Activated CD8-positive, alpha-beta T cell treated with anti-CD3 and anti-CD28 coated beads for 36 hours (primary cell): ENCODE data around the gene SQOR. TPM values are rescaled to one million over a fixed set of nuclear protein-coding genes. Genes with fewer than 3 reads are reported as not detected.

Experiments
- ATAC-seq: fragments of 200-7000 bp; cut with Tn5 transposase; one replicate; pipeline ENCODE4 v1.10.0; 2021; ENCODE audit warnings: mild to moderate bottlenecking, moderate library complexity
- CTCF ChIA-PET: fragments of 350-600 bp; sonication (Branson Sonifier 250); formaldehyde crosslinking; loops from one replicate; lab custom pipeline; 2021; ENCODE audit warnings: antibody characterized with exemption; lab: Charles Lee
- POLR2A ChIA-PET: fragments of 350-600 bp; sonication (Branson Sonifier 250); formaldehyde crosslinking; loops from one replicate; lab custom pipeline; 2021; ENCODE audit warnings: antibody characterized with exemption; lab: Charles Lee
- DNase-seq: peaks from one replicate; pipeline ENCODE4 v3.0.0-alpha.2; 2020
- H3K27ac Mint-ChIP-seq: one replicate; pipeline ENCODE4 v1.8.0; 2021; ENCODE audit warnings: mild to moderate bottlenecking, mixed read lengths
- H3K27me3 Mint-ChIP-seq: one replicate; pipeline ENCODE4 v1.8.0; 2021; ENCODE audit warnings: mixed read lengths
- H3K36me3 Mint-ChIP-seq: one replicate; pipeline ENCODE4 v1.8.0; 2021; ENCODE audit warnings: low read depth, mixed read lengths
- H3K4me1 Mint-ChIP-seq: one replicate; pipeline ENCODE4 v1.8.0; 2021; ENCODE audit warnings: low read depth, mixed read lengths
- H3K4me3 Mint-ChIP-seq: one replicate; pipeline ENCODE4 v1.8.0; 2021; ENCODE audit warnings: mild to moderate bottlenecking, moderate library complexity, mixed read lengths
- H3K9me3 Mint-ChIP-seq: one replicate; pipeline ENCODE4 v1.8.0; 2021; ENCODE audit warnings: mixed read lengths
- CTCF ChIP-seq: fragments of 200-600 bp; IDR thresholded peaks from one replicate; pipeline ENCODE4 v1.8.0; 2022; ENCODE audit warnings: antibody characterized with exemption, mild to moderate bottlenecking
- intact Hi-C: fragments of 100-400 bp; cut with micrococcal nuclease; formaldehyde crosslinking; loops from one replicate; pipeline ENCODE4 v1.10.0; 2022
- total RNA-seq, 2 experiments: library from RNA; stranded (reverse); gene quantifications; one replicate each; pipeline ENCODE4 v1.2.3, GENCODE V29; 2021

Gene SQOR
- total RNA-seq, 2 experiments from 2014 or later: 84.3 to 87.3 TPM

GRCh38 chr15:45635763-45636292, 999 bp downstream of the SQOR start:
- H3K9me3 Mint-ChIP-seq: no peaks in the 10 kb centered on the region
- DNase-seq (no peak), ATAC-seq (no peak)
- intact Hi-C loops: no loop called here
- peaks cover 48% of the 10 kb centered on the region for H3K4me1 Mint-ChIP-seq
- CTCF ChIA-PET: interaction anchor here (1.0 to 2.3 kb wide), 5 partner anchors 10 to 178 kb away, joined by 3 to 8 read pairs (median 6); partner anchors contain the start of gene BLOC1S6
- H3K27me3 Mint-ChIP-seq: no peaks in the 10 kb centered on the region
- peak overlapping the region; percentile 99 for H3K4me3 Mint-ChIP-seq
- POLR2A ChIA-PET: interaction anchor here (1.0 to 2.0 kb wide), 4 partner anchors 13 to 49 kb away, joined by 3 to 11 read pairs (median 4); partner anchors contain the start of gene BLOC1S6
- TF ChIP-seq CTCF: no peak
- peak overlapping the region; percentile 94 for H3K27ac Mint-ChIP-seq
- peaks cover 36% of the 10 kb centered on the region for H3K36me3 Mint-ChIP-seq

GRCh38 chr15:45637141-45637540, 2.3 kb downstream of the SQOR start:
- ChIA-PET CTCF (interaction anchor here (0.7 to 2.0 kb wide), 5 partner anchors 23 to 206 kb away, joined by 3 to 7 read pairs (median 5); no protein-coding TSS in a partner anchor), POLR2A (interaction anchor here (1.0 to 1.5 kb wide), 5 partner anchors 8 to 182 kb away, joined by 3 to 6 read pairs (median 4); partner anchors contain the start of gene BLOC1S6)
- intact Hi-C loops: no loop called here
- peak overlapping the region; percentile 71 for H3K4me3 Mint-ChIP-seq
- ATAC-seq (peak; percentile 16), DNase-seq (no peak)
- no peak for TF ChIP-seq CTCF
- H3K27me3 Mint-ChIP-seq: no peaks in the 10 kb centered on the region
- no peaks in the 10 kb centered on the region for H3K9me3 Mint-ChIP-seq
- peaks cover 39% of the 10 kb centered on the region for H3K36me3 Mint-ChIP-seq
- H3K4me1 Mint-ChIP-seq: peaks cover 58% of the 10 kb centered on the region
- peak overlapping the region; percentile 94 for H3K27ac Mint-ChIP-seq

- ChIA-PET POLR2A (interaction anchor here (1.1 to 1.5 kb wide), 4 partner anchors 10 to 182 kb away, joined by 3 to 6 read pairs (median 4); partner anchors contain the start of gene BLOC1S6), CTCF (interaction anchor here (0.7 to 2.0 kb wide), 5 partner anchors 24 to 207 kb away, joined by 3 to 7 read pairs (median 5); no protein-coding TSS in a partner anchor)
- intact Hi-C loops: no loop called here
- Mint-ChIP-seq H3K27me3 (no peaks in the 10 kb centered on the region), H3K9me3 (no peaks in the 10 kb centered on the region), H3K27ac (peak overlapping the region; percentile 94), H3K36me3 (peaks cover 41% of the 10 kb centered on the region), H3K4me3 (peak overlapping the region; percentile 71), H3K4me1 (peaks cover 60% of the 10 kb centered on the region)
- peak; percentile 76 for ATAC-seq
- DNase-seq: peak; percentile 77
- no peak for TF ChIP-seq CTCF
Measured at GRCh38 chr15:45637552-45638033, 2.8 kb downstream of the SQOR start.

GRCh38 chr15:45640616-45641015, 5.8 kb downstream of the SQOR start:
- Mint-ChIP-seq H3K36me3 (peaks cover 42% of the 10 kb centered on the region), H3K4me1 (peaks cover 83% of the 10 kb centered on the region), H3K9me3 (no peaks in the 10 kb centered on the region), H3K27me3 (no peaks in the 10 kb centered on the region), H3K27ac (peak overlapping the region; percentile 21), H3K4me3 (no peak overlapping the region)
- TF ChIP-seq CTCF: no peak
- ATAC-seq: no peak
- no peak for DNase-seq
- intact Hi-C loops: no loop called here
- ChIA-PET POLR2A (interaction anchor here (3.7 kb wide), 1 partner anchor 53 kb away, joined by 19 read pairs; the partner anchor contains the start of gene BLOC1S6), CTCF (interaction anchor here (2.7 kb wide), 1 partner anchor 64 kb away, joined by 7 read pairs; no protein-coding TSS in a partner anchor)

- ChIA-PET POLR2A (interaction anchor here (3.7 kb wide), 1 partner anchor 54 kb away, joined by 19 read pairs; the partner anchor contains the start of gene BLOC1S6), CTCF (interaction anchor here (0.7 to 2.7 kb wide), 2 partner anchors 64 to 65 kb away, joined by 3 to 7 read pairs; no protein-coding TSS in a partner anchor)
- no peak overlapping the region for H3K4me3 Mint-ChIP-seq
- ATAC-seq: peak; percentile 5
- H3K27me3 Mint-ChIP-seq: no peaks in the 10 kb centered on the region
- peaks cover 90% of the 10 kb centered on the region for H3K4me1 Mint-ChIP-seq
- intact Hi-C loops: no loop called here
- H3K36me3 Mint-ChIP-seq: peaks cover 46% of the 10 kb centered on the region
- DNase-seq: no peak
- H3K9me3 Mint-ChIP-seq: no peaks in the 10 kb centered on the region
- H3K27ac Mint-ChIP-seq: no peak overlapping the region
- TF ChIP-seq CTCF: no peak
Measured at GRCh38 chr15:45641374-45641781, 6.5 kb downstream of the SQOR start.
